ENCODE results near the gene TCF7L2. TPM values are rescaled to one million over a fixed set of nuclear protein-coding genes. Genes with fewer than 3 reads are reported as not detected.

Gene TCF7L2
- total and polyA plus RNA-seq, 4 donors: 9.1 to 32.3 (median 21.4) TPM

GRCh38 chr10:113133497-113134115, 183.6 kb downstream of the TCF7L2 start:
- peak in 2 of 3 donors; percentile 53 to 60 for DNase-seq
- TF ChIP-seq CTCF (IDR thresholded peaks at IDR 0.05; ENCODE audit: control extremely low read depth, extremely low read depth): no peak
- H3K4me1 ChIP-seq (ENCODE audit: control insufficient read depth in 5 of 5, insufficient read depth in 5 of 5, low read length in 5 of 5): peaks cover 0 to 45% (median 18%) of the 10 kb centered on the region in 5 donors
- no peak overlapping the region for H3K9ac ChIP-seq (ENCODE audit: insufficient read depth in 1 of 2, low read length in 2 of 2)
- no peaks in the 10 kb centered on the region for H3K36me3 ChIP-seq (ENCODE audit: control insufficient read depth in 4 of 4, insufficient read depth in 4 of 4, low read length in 4 of 4)
- no peaks in the 10 kb centered on the region for H3K9me3 ChIP-seq (ENCODE audit: control insufficient read depth in 4 of 4, insufficient read depth in 3 of 4, low read length in 3 of 4)
- H3K27me3 ChIP-seq (ENCODE audit: control insufficient read depth in 3 of 3, insufficient read depth in 3 of 3, low read length in 2 of 3): no peaks in the 10 kb centered on the region
- no peak overlapping the region for H3K4me3 ChIP-seq
- 72 to 77% methylated on average over 10 of the region's 10 CpGs for WGBS, 2 donors
- no peak overlapping the region for H3K27ac ChIP-seq (ENCODE audit: low read depth in 1 of 2, low read length in 1 of 2)
- ATAC-seq (ENCODE audit: insufficient read depth, low FRiP score): no peak

GRCh38 chr10:113135025-113135424, 185.0 kb downstream of the TCF7L2 start:
- Histone ChIP-seq H3K27me3 (ENCODE audit: control insufficient read depth in 3 of 3, insufficient read depth in 3 of 3, low read length in 2 of 3) (no peaks in the 10 kb centered on the region), H3K4me3 (no peak overlapping the region), H3K27ac (ENCODE audit: low read depth in 1 of 2, low read length in 1 of 2) (no peak overlapping the region), H3K36me3 (ENCODE audit: control insufficient read depth in 4 of 4, insufficient read depth in 4 of 4, low read length in 4 of 4) (no peaks in the 10 kb centered on the region), H3K9ac (ENCODE audit: insufficient read depth in 1 of 2, low read length in 2 of 2) (no peak overlapping the region), H3K4me1 (ENCODE audit: control insufficient read depth in 5 of 5, insufficient read depth in 5 of 5, low read length in 5 of 5) (peaks cover 0 to 32% (median 15%) of the 10 kb centered on the region in 5 donors), H3K9me3 (ENCODE audit: control insufficient read depth in 4 of 4, insufficient read depth in 3 of 4, low read length in 3 of 4) (no peaks in the 10 kb centered on the region)
- WGBS, 2 donors: 77 to 78% methylated on average over 9 of the region's 9 CpGs
- no peak for TF ChIP-seq CTCF (IDR thresholded peaks at IDR 0.05; ENCODE audit: control extremely low read depth, extremely low read depth)
- DNase-seq (no peak), ATAC-seq (ENCODE audit: insufficient read depth, low FRiP score) (no peak)

GRCh38 chr10:113137941-113138685, 188.1 kb downstream of the TCF7L2 start:
- Histone ChIP-seq H3K4me1 (ENCODE audit: control insufficient read depth in 5 of 5, insufficient read depth in 5 of 5, low read length in 5 of 5) (peaks cover 0 to 18% (median 6%) of the 10 kb centered on the region in 5 donors), H3K9me3 (ENCODE audit: control insufficient read depth in 4 of 4, insufficient read depth in 3 of 4, low read length in 3 of 4) (no peaks in the 10 kb centered on the region), H3K27me3 (ENCODE audit: control insufficient read depth in 3 of 3, insufficient read depth in 3 of 3, low read length in 2 of 3) (no peaks in the 10 kb centered on the region), H3K36me3 (ENCODE audit: control insufficient read depth in 4 of 4, insufficient read depth in 4 of 4, low read length in 4 of 4) (peaks cover 0 to 6% (median 4%) of the 10 kb centered on the region in 4 donors), H3K9ac (ENCODE audit: insufficient read depth in 1 of 2, low read length in 2 of 2) (no peak overlapping the region), H3K27ac (ENCODE audit: low read depth in 1 of 2, low read length in 1 of 2) (no peak overlapping the region), H3K4me3 (no peak overlapping the region)
- ATAC-seq (ENCODE audit: insufficient read depth, low FRiP score) (no peak), DNase-seq (no peak)
- 79 to 89% methylated on average over 3 of the region's 3 CpGs for WGBS, 2 donors
- TF ChIP-seq CTCF (IDR thresholded peaks at IDR 0.05; ENCODE audit: control extremely low read depth, extremely low read depth): no peak
